Measurements from ENCODE around the gene IL1RAPL2.
"Not testable (repeated sequence)": the region's sequence is repeated elsewhere in the genome, so short reads cannot be mapped to it uniquely, and the experiment has no call there.

DNA sequence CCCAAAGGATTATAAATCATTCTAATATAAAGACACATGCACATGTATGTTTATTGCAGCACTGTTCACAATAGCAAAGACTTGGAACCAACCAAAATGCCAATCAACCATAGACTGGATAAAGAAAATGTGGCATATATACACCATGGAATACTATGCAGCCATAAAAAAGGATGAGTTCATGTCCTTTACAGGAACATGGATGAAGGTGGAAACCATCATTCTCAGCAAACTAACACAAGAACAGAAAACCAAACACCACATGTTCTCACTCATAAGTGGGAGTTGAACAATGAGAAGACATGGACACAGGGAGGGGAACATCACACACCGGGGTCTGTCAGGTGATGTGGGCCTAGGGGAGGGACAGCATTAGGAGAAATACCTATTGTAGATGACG is 23.6 kb upstream of the IL1RAPL2 start:
- not testable (repeated sequence) for TF ChIP-seq SIN3A (IDR thresholded peaks at IDR 0.05; ENCODE audit: borderline replicate concordance, insufficient read depth, low read depth, low read length); POLR2AphosphoS5 (IDR thresholded peaks at IDR 0.05; ENCODE audit: low read depth, low read length)
- TF ChIP-seq, protein P1, sequence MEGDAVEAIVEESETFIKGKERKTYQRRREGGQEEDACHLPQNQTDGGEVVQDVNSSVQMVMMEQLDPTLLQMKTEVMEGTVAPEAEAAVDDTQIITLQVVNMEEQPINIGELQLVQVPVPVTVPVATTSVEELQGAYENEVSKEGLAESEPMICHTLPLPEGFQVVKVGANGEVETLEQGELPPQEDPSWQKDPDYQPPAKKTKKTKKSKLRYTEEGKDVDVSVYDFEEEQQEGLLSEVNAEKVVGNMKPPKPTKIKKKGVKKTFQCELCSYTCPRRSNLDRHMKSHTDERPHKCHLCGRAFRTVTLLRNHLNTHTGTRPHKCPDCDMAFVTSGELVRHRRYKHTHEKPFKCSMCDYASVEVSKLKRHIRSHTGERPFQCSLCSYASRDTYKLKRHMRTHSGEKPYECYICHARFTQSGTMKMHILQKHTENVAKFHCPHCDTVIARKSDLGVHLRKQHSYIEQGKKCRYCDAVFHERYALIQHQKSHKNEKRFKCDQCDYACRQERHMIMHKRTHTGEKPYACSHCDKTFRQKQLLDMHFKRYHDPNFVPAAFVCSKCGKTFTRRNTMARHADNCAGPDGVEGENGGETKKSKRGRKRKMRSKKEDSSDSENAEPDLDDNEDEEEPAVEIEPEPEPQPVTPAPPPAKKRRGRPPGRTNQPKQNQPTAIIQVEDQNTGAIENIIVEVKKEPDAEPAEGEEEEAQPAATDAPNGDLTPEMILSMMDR (IDR thresholded peaks at IDR 0.05), result not testable (repeated sequence)
- TF ChIP-seq, protein P2, sequence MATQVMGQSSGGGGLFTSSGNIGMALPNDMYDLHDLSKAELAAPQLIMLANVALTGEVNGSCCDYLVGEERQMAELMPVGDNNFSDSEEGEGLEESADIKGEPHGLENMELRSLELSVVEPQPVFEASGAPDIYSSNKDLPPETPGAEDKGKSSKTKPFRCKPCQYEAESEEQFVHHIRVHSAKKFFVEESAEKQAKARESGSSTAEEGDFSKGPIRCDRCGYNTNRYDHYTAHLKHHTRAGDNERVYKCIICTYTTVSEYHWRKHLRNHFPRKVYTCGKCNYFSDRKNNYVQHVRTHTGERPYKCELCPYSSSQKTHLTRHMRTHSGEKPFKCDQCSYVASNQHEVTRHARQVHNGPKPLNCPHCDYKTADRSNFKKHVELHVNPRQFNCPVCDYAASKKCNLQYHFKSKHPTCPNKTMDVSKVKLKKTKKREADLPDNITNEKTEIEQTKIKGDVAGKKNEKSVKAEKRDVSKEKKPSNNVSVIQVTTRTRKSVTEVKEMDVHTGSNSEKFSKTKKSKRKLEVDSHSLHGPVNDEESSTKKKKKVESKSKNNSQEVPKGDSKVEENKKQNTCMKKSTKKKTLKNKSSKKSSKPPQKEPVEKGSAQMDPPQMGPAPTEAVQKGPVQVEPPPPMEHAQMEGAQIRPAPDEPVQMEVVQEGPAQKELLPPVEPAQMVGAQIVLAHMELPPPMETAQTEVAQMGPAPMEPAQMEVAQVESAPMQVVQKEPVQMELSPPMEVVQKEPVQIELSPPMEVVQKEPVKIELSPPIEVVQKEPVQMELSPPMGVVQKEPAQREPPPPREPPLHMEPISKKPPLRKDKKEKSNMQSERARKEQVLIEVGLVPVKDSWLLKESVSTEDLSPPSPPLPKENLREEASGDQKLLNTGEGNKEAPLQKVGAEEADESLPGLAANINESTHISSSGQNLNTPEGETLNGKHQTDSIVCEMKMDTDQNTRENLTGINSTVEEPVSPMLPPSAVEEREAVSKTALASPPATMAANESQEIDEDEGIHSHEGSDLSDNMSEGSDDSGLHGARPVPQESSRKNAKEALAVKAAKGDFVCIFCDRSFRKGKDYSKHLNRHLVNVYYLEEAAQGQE (IDR thresholded peaks at IDR 0.05; ENCODE audit: insufficient read depth in 1 of 2, low read depth in 2 of 2, low read length in 1 of 2), result not testable (repeated sequence)
